ENCODE results near the gene CFAP90. TPM values are rescaled to one million over a fixed set of nuclear protein-coding genes. Genes with fewer than 3 reads are reported as not detected.

CFAP90 gene
- polyA plus RNA-seq, 2 of the 4 experiments (the other 2 are of a cell fraction) = 0.17 to 0.25 TPM

DNA sequence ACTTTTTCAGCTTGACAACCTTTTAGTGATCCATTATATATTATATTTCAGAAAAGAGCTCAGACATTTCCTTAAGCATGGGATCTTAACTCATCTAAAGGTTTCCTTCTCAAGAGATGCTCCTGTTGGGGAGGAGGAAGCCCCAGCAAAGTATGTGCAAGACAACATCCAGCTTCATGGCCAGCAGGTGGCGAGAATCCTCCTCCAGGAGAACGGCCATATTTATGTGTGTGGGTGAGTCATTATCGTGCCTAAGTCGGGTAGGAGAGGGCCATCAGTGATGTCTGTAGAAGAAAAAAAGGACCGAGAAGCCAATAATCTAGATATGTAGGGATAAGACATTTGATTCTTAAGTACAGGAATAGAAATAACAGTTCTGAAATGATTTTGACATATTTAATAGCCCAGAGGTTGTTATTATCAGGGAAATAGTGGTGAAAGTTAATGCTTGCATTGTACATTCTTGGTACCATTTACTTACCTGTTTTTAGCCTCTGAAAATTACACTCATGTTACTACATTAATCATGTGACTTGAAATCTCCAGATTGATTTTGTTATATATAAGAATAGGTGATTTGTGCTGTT lies 46.2 kb upstream of the CFAP90 start (continued):
- TF ChIP-seq SMC3 (IDR thresholded peaks at IDR 0.05) (0 out of 3 replicates have a peak, but pooled peaks have one; percentile 14), RCOR1 (IDR thresholded peaks at IDR 0.05; ENCODE audit: low read depth, low read length) (no peak), NPAS2 (CRISPR knock-in tag; IDR thresholded peaks at IDR 0.05; ENCODE audit: borderline replicate concordance) (no peak), HOXA7 (CRISPR knock-in tag; IDR thresholded peaks at IDR 0.05) (no peak)

DNA sequence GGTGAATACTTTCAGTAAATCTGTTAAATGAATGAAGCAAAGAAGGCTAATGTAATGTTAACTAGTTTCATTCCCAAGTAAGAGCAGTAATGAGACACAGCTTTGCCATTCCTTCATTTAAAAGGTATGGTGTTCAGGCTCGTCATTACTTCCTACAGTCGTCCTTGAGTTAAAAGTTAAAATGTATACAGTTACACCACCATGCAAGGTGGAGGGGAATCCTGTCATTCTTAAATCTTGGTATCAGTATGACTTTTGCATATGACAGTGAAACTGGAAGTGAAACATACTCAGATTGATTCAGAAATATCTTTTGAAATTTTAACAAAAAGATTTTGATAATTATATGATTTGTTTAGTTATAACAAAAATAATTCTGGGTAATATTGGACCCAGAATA lies 43.9 kb upstream of the CFAP90 start:
- FAIRE-seq (no peak), ATAC-seq (no peak), DNase-seq (ENCODE audit: low read depth in 1 of 2, low spot score in 1 of 2) (no peak)
- no peaks in the 10 kb centered on the region for H3K9me3 ChIP-seq
- ChIA-PET POLR2A (no interaction called here), CTCF (no interaction called here)
- WGBS (ENCODE audit: missing lambda C conversion rate) = 91% methylated on average over 2 of the region's 2 CpGs
- H3K27ac ChIP-seq = no peak overlapping the region
- TF ChIP-seq FOSL2 (IDR thresholded peaks at IDR 0.05) = no peak
- TF ChIP-seq FOSL2 (CRISPR knock-in tag; IDR thresholded peaks at IDR 0.05) = no peak
- no peak for TF ChIP-seq RAD21 (conservative IDR thresholded peaks at IDR 0.05 in 1 of 2, IDR thresholded peaks at IDR 0.05 in 1 of 2)
- H3K4me1 ChIP-seq = no peaks in the 10 kb centered on the region
- H3K4me3 ChIP-seq = no peak overlapping the region
- no peak overlapping the region for H3K4me2 ChIP-seq

DNA sequence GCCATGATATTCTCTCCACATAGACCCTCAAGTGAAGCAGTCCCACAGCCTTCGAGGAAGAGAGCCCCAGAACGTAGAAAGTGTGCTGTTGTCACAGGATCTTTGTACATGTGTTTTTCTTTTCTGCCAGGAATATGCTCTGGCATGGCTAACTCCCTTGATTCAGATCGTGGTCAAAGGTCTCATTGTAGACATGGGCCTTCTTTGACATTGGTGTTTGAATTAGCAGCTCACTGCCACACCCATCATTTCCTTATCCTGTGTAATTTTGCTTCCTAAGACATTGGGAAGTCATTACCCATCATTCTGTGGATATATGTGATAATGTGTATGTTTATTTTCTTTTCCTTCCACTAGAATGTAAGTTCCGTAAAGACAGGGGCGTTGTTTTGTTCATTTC lies 43.5 kb upstream of the CFAP90 start:
- Histone ChIP-seq H3K9me3 (no peaks in the 10 kb centered on the region), H3K4me3 (no peak overlapping the region), H3K27ac (no peak overlapping the region), H3K4me2 (no peak overlapping the region), H3K4me1 (no peaks in the 10 kb centered on the region)
- no peak for FAIRE-seq
- no peak for DNase-seq (ENCODE audit: low read depth in 1 of 2, low spot score in 1 of 2)
- CTCF ChIA-PET = no interaction called here
- TF ChIP-seq NFE2L2 (conservative IDR thresholded peaks at IDR 0.05; ENCODE audit: low read length) = no peak
- no peak for TF ChIP-seq MAFK (IDR thresholded peaks at IDR 0.05; ENCODE audit: partially characterized antibody)
- no peak for TF ChIP-seq HOXB13 (CRISPR knock-in tag; IDR thresholded peaks at IDR 0.05; ENCODE audit: low read depth)
- no peak for TF ChIP-seq CHD4 (IDR thresholded peaks at IDR 0.05; ENCODE audit: borderline replicate concordance)
- no peak for TF ChIP-seq CBX8 (IDR thresholded peaks at IDR 0.05)
- TF ChIP-seq ZNF302 (CRISPR knock-in tag; IDR thresholded peaks at IDR 0.05) = no peak
- no peak for TF ChIP-seq HOXA7 (CRISPR knock-in tag; IDR thresholded peaks at IDR 0.05)
- TF ChIP-seq RFX5 (IDR thresholded peaks at IDR 0.05) = no peak
- no peak for TF ChIP-seq ZC3H11A (IDR thresholded peaks at IDR 0.05)
- TF ChIP-seq MYC (IDR thresholded peaks at IDR 0.05; ENCODE audit: borderline replicate concordance, low read length) = no peak
- no peak for TF ChIP-seq TFCP2L1 (CRISPR knock-in tag; IDR thresholded peaks at IDR 0.05)
- no peak for TF ChIP-seq SREBF2 (IDR thresholded peaks at IDR 0.05)
- WGBS (ENCODE audit: missing lambda C conversion rate) = 89% methylated on average over 5 of the region's 5 CpGs
- ATAC-seq = no peak
- POLR2A ChIA-PET = no interaction called here

DNA sequence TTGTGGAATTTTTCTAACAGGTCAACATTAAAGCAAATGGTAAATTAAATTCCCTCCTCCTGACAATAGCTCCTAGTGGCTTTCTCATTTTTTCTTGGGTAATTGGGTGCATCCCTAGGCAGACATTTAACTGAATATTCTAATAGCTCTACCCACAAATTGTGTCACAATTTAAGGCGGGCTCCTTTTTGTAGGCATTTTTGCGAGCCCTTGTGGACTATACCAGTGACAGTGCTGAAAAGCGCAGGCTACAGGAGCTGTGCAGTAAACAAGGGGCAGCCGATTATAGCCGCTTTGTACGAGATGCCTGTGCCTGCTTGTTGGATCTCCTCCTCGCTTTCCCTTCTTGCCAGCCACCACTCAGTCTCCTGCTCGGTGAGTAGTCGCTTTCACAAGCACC lies 38.0 kb upstream of the CFAP90 start:
- WGBS (ENCODE audit: missing lambda C conversion rate) = 96% methylated on average over 9 of the region's 9 CpGs
- CTCF ChIA-PET = interaction anchor here (1.1 to 1.2 kb wide), 2 partner anchors 9 to 11 kb away, joined by 3 read pairs; no protein-coding TSS in a partner anchor
- Histone ChIP-seq H3K4me3 (no peak overlapping the region), H3K9me3 (no peaks in the 10 kb centered on the region), H3K4me2 (no peak overlapping the region), H3K4me1 (peaks cover 3% of the 10 kb centered on the region; the same call in 1 of the 3 replicates), H3K27ac (no peak overlapping the region)
- ATAC-seq = no peak
- POLR2A ChIA-PET = no interaction called here
- DNase-seq (ENCODE audit: low read depth in 1 of 2, low spot score in 1 of 2) = no peak
- no peak for FAIRE-seq
- no peak for TF ChIP-seq HOXA7 (CRISPR knock-in tag; IDR thresholded peaks at IDR 0.05)
- no peak for TF ChIP-seq PHF8 (IDR thresholded peaks at IDR 0.05; ENCODE audit: borderline replicate concordance, low read depth)
- TF ChIP-seq, protein P1, sequence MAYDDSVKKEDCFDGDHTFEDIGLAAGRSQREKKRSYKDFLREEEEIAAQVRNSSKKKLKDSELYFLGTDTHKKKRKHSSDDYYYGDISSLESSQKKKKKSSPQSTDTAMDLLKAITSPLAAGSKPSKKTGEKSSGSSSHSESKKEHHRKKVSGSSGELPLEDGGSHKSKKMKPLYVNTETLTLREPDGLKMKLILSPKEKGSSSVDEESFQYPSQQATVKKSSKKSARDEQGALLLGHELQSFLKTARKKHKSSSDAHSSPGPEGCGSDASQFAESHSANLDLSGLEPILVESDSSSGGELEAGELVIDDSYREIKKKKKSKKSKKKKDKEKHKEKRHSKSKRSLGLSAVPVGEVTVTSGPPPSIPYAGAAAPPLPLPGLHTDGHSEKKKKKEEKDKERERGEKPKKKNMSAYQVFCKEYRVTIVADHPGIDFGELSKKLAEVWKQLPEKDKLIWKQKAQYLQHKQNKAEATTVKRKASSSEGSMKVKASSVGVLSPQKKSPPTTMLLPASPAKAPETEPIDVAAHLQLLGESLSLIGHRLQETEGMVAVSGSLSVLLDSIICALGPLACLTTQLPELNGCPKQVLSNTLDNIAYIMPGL (CRISPR knock-in tag; IDR thresholded peaks at IDR 0.05; ENCODE audit: borderline replicate concordance) = no peak
- no peak for TF ChIP-seq FOXS1 (CRISPR knock-in tag; IDR thresholded peaks at IDR 0.05)
- TF ChIP-seq, protein P2, sequence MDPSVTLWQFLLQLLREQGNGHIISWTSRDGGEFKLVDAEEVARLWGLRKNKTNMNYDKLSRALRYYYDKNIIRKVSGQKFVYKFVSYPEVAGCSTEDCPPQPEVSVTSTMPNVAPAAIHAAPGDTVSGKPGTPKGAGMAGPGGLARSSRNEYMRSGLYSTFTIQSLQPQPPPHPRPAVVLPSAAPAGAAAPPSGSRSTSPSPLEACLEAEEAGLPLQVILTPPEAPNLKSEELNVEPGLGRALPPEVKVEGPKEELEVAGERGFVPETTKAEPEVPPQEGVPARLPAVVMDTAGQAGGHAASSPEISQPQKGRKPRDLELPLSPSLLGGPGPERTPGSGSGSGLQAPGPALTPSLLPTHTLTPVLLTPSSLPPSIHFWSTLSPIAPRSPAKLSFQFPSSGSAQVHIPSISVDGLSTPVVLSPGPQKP (IDR thresholded peaks at IDR 0.05; ENCODE audit: low read depth, low read length) = no peak
- no peak for TF ChIP-seq KDM1A (IDR thresholded peaks at IDR 0.05; ENCODE audit: low read depth)
- no peak for TF ChIP-seq SMC3 (IDR thresholded peaks at IDR 0.05)
